PC-3 (cell line): ENCODE results near the gene OVCH2. TPM values are rescaled to one million over a fixed set of nuclear protein-coding genes. Genes with fewer than 3 reads are reported as not detected.

Source experiments
- ATAC-seq: fragments of 200-7000 bp; cut with Tn5 transposase; 2 replicates; pipeline ENCODE4 v1.9.1; 2020; ENCODE audit warnings: mild to moderate bottlenecking, moderate library complexity
- BruUV-seq: library from RNA; stranded (reverse); fragments of 400-500 nt; replicated peaks from 2 replicates; lab custom pipeline; 2021; lab: Mats Ljungman, UMichigan
- CTCF ChIA-PET: fragments of 300-600 bp; sonication (Branson Sonifier 250); formaldehyde crosslinking; loops from one replicate; lab custom pipeline; 2022; ENCODE audit warnings: antibody characterized with exemption; lab: Charles Lee
- POLR2A ChIA-PET: fragments of 300-600 bp; sonication (Branson Sonifier 250); formaldehyde crosslinking; loops from one replicate; lab custom pipeline; 2022; ENCODE audit warnings: antibody characterized with exemption; ENCODE audit not compliant: unreplicated experiment; lab: Charles Lee
- DNase-seq: peaks from one replicate; pipeline ENCODE4 v3.0.0-alpha.2; 2015
- H2AFZ ChIP-seq: fragments of 300-600 bp; sonication (generic); 2 replicates; pipeline ENCODE4 v1.6.0; 2016; ENCODE audit warnings: antibody characterized with exemption, low read length
- H3F3A ChIP-seq: fragments of 300-600 bp; sonication (generic); one replicate; pipeline ENCODE4 v1.6.0; 2017; ENCODE audit warnings: antibody characterized with exemption, low read length, control low read depth, mild to moderate bottlenecking; ENCODE audit not compliant: unreplicated experiment
- H3K27ac ChIP-seq: fragments of 300-600 bp; sonication (generic); 2 replicates; pipeline ENCODE4 v1.5.1; 2016; ENCODE audit warnings: mild to moderate bottlenecking, low read length
- H3K27me3 ChIP-seq: fragments of 300-600 bp; sonication (generic); 2 replicates; pipeline ENCODE4 v1.6.1; 2016; ENCODE audit warnings: low read length, mixed read lengths
- H3K36me3 ChIP-seq: fragments of 300-600 bp; sonication (generic); 2 replicates; pipeline ENCODE4 v1.6.1; 2016; ENCODE audit warnings: low read depth, mixed run types, low read length, mixed read lengths
- H3K4me1 ChIP-seq: fragments of 300-600 bp; sonication (generic); 2 replicates; pipeline ENCODE4 v1.5.1; 2016; ENCODE audit warnings: low read length; ENCODE audit not compliant: insufficient read depth
- H3K4me2 ChIP-seq: fragments of 300-600 bp; sonication (generic); 2 replicates; pipeline ENCODE4 v1.6.0; 2016; ENCODE audit warnings: low read length
- H3K4me3 ChIP-seq: fragments of 300-600 bp; sonication (generic); 2 replicates; pipeline ENCODE4 v1.5.1; 2016; ENCODE audit warnings: mild to moderate bottlenecking, low read length, mixed read lengths
- H3K79me2 ChIP-seq: fragments of 300-600 bp; sonication (generic); 2 replicates; pipeline ENCODE4 v1.6.1; 2017; ENCODE audit warnings: low read length, mixed read lengths
- H3K9ac ChIP-seq: fragments of 300-600 bp; sonication (generic); 2 replicates; pipeline ENCODE4 v1.6.0; 2016; ENCODE audit warnings: mild to moderate bottlenecking, low read length
- H3K9me2 ChIP-seq: fragments of 300-600 bp; sonication (generic); replicated peaks from 2 replicates; pipeline ENCODE4 v1.6.1; 2016; ENCODE audit warnings: mixed run types, low read length, mixed read lengths
- H3K9me3 ChIP-seq: fragments of 300-600 bp; sonication (generic); 2 replicates; pipeline ENCODE4 v1.6.1; 2016; ENCODE audit warnings: low read length, mixed read lengths
- H4K20me1 ChIP-seq: fragments of 300-600 bp; sonication (generic); 2 replicates; pipeline ENCODE4 v1.6.1; 2016; ENCODE audit warnings: low read length, mixed read lengths
- CTCF ChIP-seq: fragments of 300-600 bp; sonication (generic); conservative IDR thresholded peaks from 2 replicates; pipeline ENCODE4 v1.5.1; 2017; ENCODE audit warnings: antibody characterized with exemption, low read depth, mild to moderate bottlenecking, low read length
- EZH2 ChIP-seq: fragments of 300-600 bp; sonication (generic); IDR thresholded peaks from one replicate; pipeline ENCODE4 v1.6.1; 2017; ENCODE audit warnings: antibody characterized with exemption, mild to moderate bottlenecking, low read length; ENCODE audit not compliant: unreplicated experiment
- EZH2phosphoT487 ChIP-seq: fragments of 300-600 bp; sonication (generic); IDR thresholded peaks from 2 replicates; pipeline ENCODE4 v1.6.1; 2018; ENCODE audit warnings: mild to moderate bottlenecking, antibody characterized with exemption, low read length, borderline replicate concordance
- intact Hi-C: fragments of 100-400 bp; cut with micrococcal nuclease; formaldehyde crosslinking; loops from 2 replicates; pipeline ENCODE4 v1.9.0; 2023
- total RNA-seq: library from RNA; depleted of rRNA; stranded (reverse); fragments of >200 nt; gene quantifications from 2 replicates; pipeline ENCODE4 v1.2.3, GENCODE V29; 2014; rRNA removed

OVCH2 gene
- total RNA-seq, 1 experiment from 2014 or later = not detected

GRCh38 chr11:7640816-7641215 is 65.5 kb downstream of the OVCH2 start:
- no peak overlapping the region for H3K4me3 ChIP-seq
- H4K20me1 ChIP-seq = no peaks in the 10 kb centered on the region
- H3K36me3 ChIP-seq = no peaks in the 10 kb centered on the region
- H3K27ac ChIP-seq = no peak overlapping the region
- H3K4me2 ChIP-seq = no peak overlapping the region
- POLR2A ChIA-PET = no interaction called here
- no peak overlapping the region for H3K9ac ChIP-seq
- H3K4me1 ChIP-seq = 0 out of 2 replicates have a peak, but pooled peaks cover 5% of the 10 kb centered on the region
- no peaks in the 10 kb centered on the region for H3K9me2 ChIP-seq
- CTCF ChIA-PET = no interaction called here
- no TSS peak for BruUV-seq
- no peak for DNase-seq
- no peak for TF ChIP-seq EZH2
- TF ChIP-seq CTCF = no peak
- no peak for TF ChIP-seq EZH2phosphoT487
- peaks cover 4% of the 10 kb centered on the region; the same call in 1 of the 2 replicates for H3K27me3 ChIP-seq
- ATAC-seq = no peak
- no peaks in the 10 kb centered on the region for H3K9me3 ChIP-seq
- no peaks in the 10 kb centered on the region for H3K79me2 ChIP-seq
- intact Hi-C loops = no loop called here
- H3F3A ChIP-seq = no peaks in the 10 kb centered on the region
- H2AFZ ChIP-seq = no peak overlapping the region

GRCh38 chr11:7639643-7640025 is 66.6 kb downstream of the OVCH2 start:
- no peak for TF ChIP-seq EZH2
- no peak for TF ChIP-seq CTCF
- TF ChIP-seq EZH2phosphoT487 = no peak
- H3K36me3 ChIP-seq = no peaks in the 10 kb centered on the region
- H4K20me1 ChIP-seq = no peaks in the 10 kb centered on the region
- H3K79me2 ChIP-seq = no peaks in the 10 kb centered on the region
- ChIA-PET POLR2A (no interaction called here), CTCF (no interaction called here)
- no peak overlapping the region for H3K27ac ChIP-seq
- 0 out of 2 replicates have a peak, but pooled peaks cover 5% of the 10 kb centered on the region for H3K4me1 ChIP-seq
- no peak overlapping the region for H3K4me3 ChIP-seq
- no TSS peak for BruUV-seq
- H3K4me2 ChIP-seq = no peak overlapping the region
- intact Hi-C loops = no loop called here
- no peaks in the 10 kb centered on the region for H3F3A ChIP-seq
- no peak overlapping the region for H2AFZ ChIP-seq
- H3K9me3 ChIP-seq = no peaks in the 10 kb centered on the region
- H3K9ac ChIP-seq = no peak overlapping the region
- H3K27me3 ChIP-seq = peaks cover 13% of the 10 kb centered on the region; the same call in 1 of the 2 replicates
- no peaks in the 10 kb centered on the region for H3K9me2 ChIP-seq
- DNase-seq (no peak), ATAC-seq (no peak)

Other genes with a start within 250 kb of the OVCH2 start
- gene OLFML1, start 221.0 kb downstream of the OVCH2 start, total RNA-seq = not detected in 2 replicates
- 3.2 and 3.3 TPM in 2 replicates for gene PPFIBP2, start 192.5 kb downstream of the OVCH2 start, total RNA-seq
- gene CYB5R2, start 33.0 kb downstream of the OVCH2 start, total RNA-seq = 2.9 and 5.4 TPM in 2 replicates
- gene OR5P2, start 90.5 kb upstream of the OVCH2 start, total RNA-seq = not detected in 2 replicates
- not detected in 2 replicates for gene OR5P3, start 124.4 kb upstream of the OVCH2 start, total RNA-seq
- not detected in 2 replicates for gene OR10A6, start 224.8 kb upstream of the OVCH2 start, total RNA-seq
- not detected in 2 replicates for gene OR10A3, start 235.2 kb upstream of the OVCH2 start, total RNA-seq